Measurements from ENCODE around the gene CNIH2. TPM values are rescaled to one million over a fixed set of nuclear protein-coding genes. Genes with fewer than 3 reads are reported as not detected.

The CNIH2 gene
- total and polyA plus RNA-seq, 2 of the 13 experiments (the other 11 are each of a cell fraction or from before 2014, with no cell fraction given), result 0.60 to 0.69 TPM

GRCh38 chr11:66268244-66268951 lies 9.6 kb upstream of the CNIH2 start, which contains the start of gene RAB1B (continued):
- TF ChIP-seq GPBP1L1 (CRISPR knock-in tag; IDR thresholded peaks at IDR 0.05), result no peak
- no peak for TF ChIP-seq PLSCR1 (CRISPR knock-in tag; IDR thresholded peaks at IDR 0.05; ENCODE audit: borderline replicate concordance)
- no peak for TF ChIP-seq ZNF138 (CRISPR knock-in tag; IDR thresholded peaks at IDR 0.05; ENCODE audit: low read depth)
- peak; percentile 45 for TF ChIP-seq HNRNPLL (IDR thresholded peaks at IDR 0.05; ENCODE audit: low read depth, low read length, poor library complexity, severe bottlenecking)
- no peak for TF ChIP-seq ZNF20 (CRISPR knock-in tag; IDR thresholded peaks at IDR 0.05)
- TF ChIP-seq JDP2 (CRISPR knock-in tag; IDR thresholded peaks at IDR 0.05; ENCODE audit: borderline replicate concordance), result no peak
- peak; percentile 22; the same call in 1 of the 2 replicates for TF ChIP-seq ZNF335 (CRISPR knock-in tag; IDR thresholded peaks at IDR 0.05)
- no peak for TF ChIP-seq PBX3 (CRISPR knock-in tag; IDR thresholded peaks at IDR 0.05; ENCODE audit: borderline replicate concordance)
- TF ChIP-seq AGO1 (IDR thresholded peaks at IDR 0.05; ENCODE audit: low read depth, low read length, poor library complexity, severe bottlenecking), result peak; percentile 69
- TF ChIP-seq NCOR1 (IDR thresholded peaks at IDR 0.05; ENCODE audit: borderline replicate concordance, low read length), result no peak
- no peak; the same call in 1 of the 2 replicates for TF ChIP-seq RXRB (CRISPR knock-in tag; IDR thresholded peaks at IDR 0.05; ENCODE audit: borderline replicate concordance)
- TF ChIP-seq ZNF503 (CRISPR knock-in tag; IDR thresholded peaks at IDR 0.05), result no peak
- no peak for TF ChIP-seq ZNF276 (CRISPR knock-in tag; IDR thresholded peaks at IDR 0.05; ENCODE audit: low read depth)
- TF ChIP-seq MIER3 (CRISPR knock-in tag; IDR thresholded peaks at IDR 0.05; ENCODE audit: borderline replicate concordance), result no peak
- TF ChIP-seq LRRFIP1 (CRISPR knock-in tag; conservative IDR thresholded peaks at IDR 0.05), result no peak
- TF ChIP-seq GLMP (CRISPR knock-in tag; IDR thresholded peaks at IDR 0.05; ENCODE audit: borderline replicate concordance), result no peak

Measured in HepG2 (cell line).